Measurements from ENCODE around the gene ARID1A. TPM values are rescaled to one million over a fixed set of nuclear protein-coding genes. Genes with fewer than 3 reads are reported as not detected.

ARID1A gene
- total and polyA plus RNA-seq, 9 of the 15 experiments (the other 6 are each of a cell fraction or from before 2014, with no cell fraction given), result 8.3 to 88.3 (median 22.5) TPM

DNA sequence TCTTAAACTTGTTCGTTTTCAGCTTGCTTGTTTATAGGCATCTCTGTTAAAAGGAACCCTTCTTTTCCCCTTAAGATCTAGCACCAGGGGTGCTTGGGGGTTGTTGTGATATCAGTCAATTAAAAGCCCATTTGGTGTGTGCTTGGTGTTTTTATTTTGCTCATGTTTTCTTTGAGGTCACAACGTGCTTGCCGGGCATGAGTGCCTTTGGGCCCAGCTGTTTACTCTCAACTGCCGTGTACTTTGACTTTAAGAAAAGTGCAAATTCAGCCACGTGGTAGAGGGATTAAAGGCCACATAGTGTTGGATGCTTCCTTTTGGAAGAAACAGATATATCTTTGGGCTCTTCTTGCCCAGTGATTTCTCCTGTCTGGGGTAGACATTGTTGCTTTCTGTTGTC lies 10.5 kb downstream of the ARID1A start (continued):
- TF ChIP-seq PHF21A (IDR thresholded peaks at IDR 0.05; ENCODE audit: borderline replicate concordance, low read depth), result no peak
- TF ChIP-seq MAFG (tag; conservative IDR thresholded peaks at IDR 0.05), result no peak
- no peak for TF ChIP-seq ZBTB1 (CRISPR knock-in tag; IDR thresholded peaks at IDR 0.05; ENCODE audit: borderline replicate concordance, low read depth)

DNA sequence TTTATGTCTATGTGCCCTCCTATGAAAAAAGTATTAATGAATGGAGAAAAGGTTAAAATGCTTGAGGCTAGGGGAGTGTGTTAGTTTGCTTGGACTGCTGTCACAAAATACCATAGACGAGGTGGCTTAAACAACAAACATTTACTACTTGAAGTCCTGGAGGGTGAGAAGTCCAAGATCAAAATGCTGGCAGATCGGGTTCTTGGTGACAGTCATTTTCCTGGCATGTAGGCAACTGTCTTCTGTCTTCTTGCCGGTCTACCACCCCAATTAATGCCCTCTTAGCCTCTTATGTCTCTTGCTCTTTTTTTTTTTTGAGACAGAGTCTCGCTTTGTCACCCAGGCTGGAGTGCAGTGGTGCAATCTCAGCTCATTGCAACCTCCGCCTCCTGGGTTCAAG lies 15.0 kb downstream of the ARID1A start:
- Histone ChIP-seq H3K36me3 (ENCODE audit: control insufficient read depth, insufficient read depth, low read length) (peaks cover 80% of the 10 kb centered on the region), H3K4me3 (no peak overlapping the region), H3K79me2 (ENCODE audit: control insufficient read depth, insufficient read depth, low read length) (peaks cover 94% of the 10 kb centered on the region), H2AFZ (ENCODE audit: low read depth, low read length) (no peak overlapping the region), H3K9me3 (replicated peaks; ENCODE audit: control insufficient read depth, insufficient read depth, low read depth, low read length) (no peaks in the 10 kb centered on the region), H3K4me1 (replicated peaks in 1 of 2; ENCODE audit: control insufficient read depth in 2 of 2, insufficient read depth in 2 of 2, low read length in 2 of 2) (peaks cover 15 to 43% of the 10 kb centered on the region in 2 experiments), H3K27ac (ENCODE audit: extremely low read depth, low read depth, low read length) (no peak overlapping the region), H3K9me1 (ENCODE audit: control insufficient read depth, insufficient read depth, low read length) (peaks cover 11% of the 10 kb centered on the region), H4K20me1 (replicated peaks; ENCODE audit: control insufficient read depth, insufficient read depth, low read length) (peaks cover 30% of the 10 kb centered on the region), H3K27me3 (ENCODE audit: control insufficient read depth in 2 of 2, insufficient read depth in 2 of 2, low read length in 2 of 2) (no peaks in the 10 kb centered on the region), H3K9ac (ENCODE audit: insufficient read depth in 1 of 2, low read depth in 2 of 2, low read length in 2 of 2) (no peak overlapping the region), H3K4me2 (ENCODE audit: insufficient read depth, low read length) (no peak overlapping the region)
- DNase-seq (ENCODE audit: extremely low read depth in 1 of 4, low spot score in 3 of 4) (no peak), FAIRE-seq (no peak), ATAC-seq (no peak)
- CTCF ChIA-PET (ENCODE audit: low intra/inter-chr PET ratio), result no interaction called here
- TF ChIP-seq POLR2B (IDR thresholded peaks at IDR 0.05; ENCODE audit: low read depth, partially characterized antibody) (peak; percentile 7), RBFOX2 (IDR thresholded peaks at IDR 0.05; ENCODE audit: low read depth, low read length) (0 out of 2 replicates have a peak, but pooled peaks have one; percentile 18), RBM22 (IDR thresholded peaks at IDR 0.05; ENCODE audit: low read depth, low read length, poor library complexity, severe bottlenecking) (peak; percentile 31)
- TF ChIP-seq, protein P1, sequence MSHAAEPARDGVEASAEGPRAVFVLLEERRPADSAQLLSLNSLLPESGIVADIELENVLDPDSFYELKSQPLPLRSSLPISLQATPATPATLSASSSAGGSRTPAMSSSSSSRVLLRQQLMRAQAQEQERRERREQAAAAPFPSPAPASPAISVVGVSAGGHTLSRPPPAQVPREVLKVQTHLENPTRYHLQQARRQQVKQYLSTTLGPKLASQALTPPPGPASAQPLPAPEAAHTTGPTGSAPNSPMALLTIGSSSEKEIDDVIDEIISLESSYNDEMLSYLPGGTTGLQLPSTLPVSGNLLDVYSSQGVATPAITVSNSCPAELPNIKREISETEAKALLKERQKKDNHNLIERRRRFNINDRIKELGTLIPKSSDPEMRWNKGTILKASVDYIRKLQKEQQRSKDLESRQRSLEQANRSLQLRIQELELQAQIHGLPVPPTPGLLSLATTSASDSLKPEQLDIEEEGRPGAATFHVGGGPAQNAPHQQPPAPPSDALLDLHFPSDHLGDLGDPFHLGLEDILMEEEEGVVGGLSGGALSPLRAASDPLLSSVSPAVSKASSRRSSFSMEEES (CRISPR knock-in tag; IDR thresholded peaks at IDR 0.05), result no peak
- in situ Hi-C loops (cut with MboI) (no loop called here), intact Hi-C loops (cut with micrococcal nuclease) (no loop called here)
- BruUV-seq (replicated peaks), result no TSS peak
- WGBS (ENCODE audit: insufficient coverage, low coverage, missing lambda C conversion rate), result 82% methylated on average over 5 of the region's 5 CpGs
- POLR2A ChIA-PET, result interaction anchor here (1.1 to 23.7 kb wide), 3 partner anchors 10 to 17 kb away, joined by 3 to 301 read pairs (median 227); no protein-coding TSS in a partner anchor

All from K562 (cell line).